Activated CD4-positive, CD25-positive, alpha-beta regulatory T cell treated with anti-CD3 and anti-CD28 coated beads, Interleukin-2, amount 50 U/mL, for 16 hours (primary cell): Measurements from ENCODE around the gene TEX35.
A peak's percentile ranks its signal among the peaks of the same experiment; 100 is the strongest.

Source experiments
- DNase-seq: peaks from one replicate; pipeline ENCODE4 v3.0.0-alpha.2; 2020; ENCODE audit warnings: low read depth, low spot score

TEX35 gene

GRCh38 chr1:178518894-178519293, 6.0 kb downstream of the TEX35 start:
- no peak for DNase-seq

- DNase-seq = no peak
Observed at GRCh38 chr1:178520803-178521202, 7.9 kb downstream of the TEX35 start.

- DNase-seq = no peak
Observed at GRCh38 chr1:178521241-178521640, 8.3 kb downstream of the TEX35 start.

- DNase-seq = no peak
Observed at GRCh38 chr1:178527117-178527516, 14.2 kb downstream of the TEX35 start.

- DNase-seq = no peak
Observed at GRCh38 chr1:178528228-178528952, 15.5 kb downstream of the TEX35 start.

GRCh38 chr1:178528953-178529335, 16.0 kb downstream of the TEX35 start:
- no peak for DNase-seq

- no peak for DNase-seq
Observed at GRCh38 chr1:178529364-178530036, 16.6 kb downstream of the TEX35 start.

- no peak for DNase-seq
Observed at GRCh38 chr1:178530037-178530402, 17.1 kb downstream of the TEX35 start.

GRCh38 chr1:178530502-178530901, 17.6 kb downstream of the TEX35 start:
- DNase-seq = no peak

GRCh38 chr1:178531887-178532286, 19.0 kb downstream of the TEX35 start:
- no peak for DNase-seq

GRCh38 chr1:178532392-178532791, 19.5 kb downstream of the TEX35 start:
- DNase-seq = peak; percentile 42

GRCh38 chr1:178533121-178533946, 20.4 kb downstream of the TEX35 start:
- DNase-seq = no peak

- no peak for DNase-seq
Observed at GRCh38 chr1:178534137-178534868, 21.4 kb downstream of the TEX35 start.

GRCh38 chr1:178536329-178536728, 23.4 kb downstream of the TEX35 start:
- DNase-seq = no peak

GRCh38 chr1:178536844-178537371, 24.0 kb downstream of the TEX35 start:
- no peak for DNase-seq

- no peak for DNase-seq
Observed at GRCh38 chr1:178537382-178538090, 24.6 kb downstream of the TEX35 start.

- no peak for DNase-seq
Observed at GRCh38 chr1:178538192-178538916, 25.4 kb downstream of the TEX35 start.

GRCh38 chr1:178539291-178539690, 26.4 kb downstream of the TEX35 start:
- no peak for DNase-seq

GRCh38 chr1:178540204-178540603, 27.3 kb downstream of the TEX35 start:
- DNase-seq = no peak

GRCh38 chr1:178540646-178541045, 27.7 kb downstream of the TEX35 start:
- DNase-seq = no peak
